Panc1 (cell line): ENCODE results near the gene EVL.

Experiments
- POLR2AphosphoS5 ChIP-seq: IDR thresholded peaks from 2 replicates; pipeline ENCODE4 v1.6.1; 2012; ENCODE audit warnings: mild to moderate bottlenecking, low read depth, low read length, moderate library complexity
- TF ChIP-seq, protein P1 (sequence below): fragments of 450-650 bp; IDR thresholded peaks from 2 replicates; pipeline ENCODE4 v1.5.1; 2017; ENCODE audit warnings: mild to moderate bottlenecking

GRCh38 chr14:100131181-100131580, 66.0 kb downstream of the EVL start:
- TF ChIP-seq, protein P1, sequence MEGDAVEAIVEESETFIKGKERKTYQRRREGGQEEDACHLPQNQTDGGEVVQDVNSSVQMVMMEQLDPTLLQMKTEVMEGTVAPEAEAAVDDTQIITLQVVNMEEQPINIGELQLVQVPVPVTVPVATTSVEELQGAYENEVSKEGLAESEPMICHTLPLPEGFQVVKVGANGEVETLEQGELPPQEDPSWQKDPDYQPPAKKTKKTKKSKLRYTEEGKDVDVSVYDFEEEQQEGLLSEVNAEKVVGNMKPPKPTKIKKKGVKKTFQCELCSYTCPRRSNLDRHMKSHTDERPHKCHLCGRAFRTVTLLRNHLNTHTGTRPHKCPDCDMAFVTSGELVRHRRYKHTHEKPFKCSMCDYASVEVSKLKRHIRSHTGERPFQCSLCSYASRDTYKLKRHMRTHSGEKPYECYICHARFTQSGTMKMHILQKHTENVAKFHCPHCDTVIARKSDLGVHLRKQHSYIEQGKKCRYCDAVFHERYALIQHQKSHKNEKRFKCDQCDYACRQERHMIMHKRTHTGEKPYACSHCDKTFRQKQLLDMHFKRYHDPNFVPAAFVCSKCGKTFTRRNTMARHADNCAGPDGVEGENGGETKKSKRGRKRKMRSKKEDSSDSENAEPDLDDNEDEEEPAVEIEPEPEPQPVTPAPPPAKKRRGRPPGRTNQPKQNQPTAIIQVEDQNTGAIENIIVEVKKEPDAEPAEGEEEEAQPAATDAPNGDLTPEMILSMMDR: no peak
- TF ChIP-seq POLR2AphosphoS5: no peak
